Fibroblast of the aortic adventitia (primary cell): ENCODE data around the gene COA8. TPM values are rescaled to one million over a fixed set of nuclear protein-coding genes. Genes with fewer than 3 reads are reported as not detected.

ENCODE experiments used
- DNase-seq: peaks from one replicate; pipeline ENCODE4 v3.0.0-alpha.2; 2010; ENCODE audit warnings: low read depth
- H3K4me3 ChIP-seq: 2 replicates; pipeline ENCODE4 v1.5.1; 2011; ENCODE audit warnings: low read depth, mild to moderate bottlenecking, control low read depth, low read length, moderate library complexity
- CTCF ChIP-seq: IDR thresholded peaks from 2 replicates; pipeline ENCODE4 v1.5.1; 2011; ENCODE audit warnings: mild to moderate bottlenecking, low read length, control low read depth, inconsistent platforms; ENCODE audit not compliant: insufficient read depth
- total RNA-seq: library from RNA; depleted of rRNA; stranded (reverse); fragments of >200 nt; gene quantifications from 2 replicates; pipeline ENCODE4 v1.2.3, GENCODE V29; 2012; ENCODE audit warnings: low replicate concordance

COA8 gene
- total RNA-seq, 1 donor, result 23.6 TPM

GRCh38 chr14:103547455-103547940 lies 15.3 kb upstream of the COA8 start:
- H3K4me3 ChIP-seq, result no peak overlapping the region
- no peak for DNase-seq
- no peak for TF ChIP-seq CTCF

GRCh38 chr14:103547941-103548462 lies 14.8 kb upstream of the COA8 start:
- no peak for TF ChIP-seq CTCF
- H3K4me3 ChIP-seq, result no peak overlapping the region
- no peak for DNase-seq

GRCh38 chr14:103548463-103549351 lies 14.1 kb upstream of the COA8 start:
- TF ChIP-seq CTCF, result no peak
- DNase-seq, result no peak
- no peak overlapping the region for H3K4me3 ChIP-seq

- no peak for TF ChIP-seq CTCF
- H3K4me3 ChIP-seq, result no peak overlapping the region
- DNase-seq, result no peak
Observed at GRCh38 chr14:103549361-103550311, 13.1 kb upstream of the COA8 start.

- no peak overlapping the region for H3K4me3 ChIP-seq
- DNase-seq, result no peak
- TF ChIP-seq CTCF, result no peak
Observed at GRCh38 chr14:103550451-103551337, 12.1 kb upstream of the COA8 start.
